Heart left ventricle (tissue), 16 donors: ENCODE data around the gene TRIM40. TPM values are rescaled to one million over a fixed set of nuclear protein-coding genes. Genes with fewer than 3 reads are reported as not detected.

ENCODE experiments used
- ATAC-seq, 4 donors: fragments of 200-7000 bp; cut with Tn5 transposase; one replicate each; pipeline ENCODE4 v1.9.1; 2020 to 2022; ENCODE audit warnings: moderate library complexity in 4 of 4, mild to moderate bottlenecking in 3 of 4, moderate number of reproducible peaks in 1 of 4
- DNase-seq, 5 donors: peaks; one replicate each; pipeline ENCODE4 v3.0.0-alpha.2; 2020
- H3K27ac ChIP-seq, 12 donors: fragments of 200-600 bp; sonication (generic) in 4 of 12; one replicate each; pipeline versions ENCODE4 v1.5.0 to v1.8.0; 2016 to 2022; ENCODE audit warnings: mild to moderate bottlenecking in 2 of 12
- H3K27me3 ChIP-seq, 9 donors: fragments of 200-600 bp; sonication (generic) in 2 of 9; one replicate each; pipeline versions ENCODE4 v1.5.1 to v1.8.0; 2016 to 2022; ENCODE audit warnings: mild to moderate bottlenecking in 3 of 9
- H3K36me3 ChIP-seq, 9 donors: fragments of 200-600 bp; sonication (generic) in 2 of 9; one replicate each; pipeline versions ENCODE4 v1.5.0 to v1.8.0; 2018 to 2022; ENCODE audit warnings: mild to moderate bottlenecking in 2 of 9
- H3K4me1 ChIP-seq, 12 donors: fragments of 200-600 bp; sonication (generic) in 4 of 12; one replicate each; pipeline versions ENCODE4 v1.5.0 to v1.8.0; 2016 to 2022; ENCODE audit warnings: mild to moderate bottlenecking in 3 of 12
- H3K4me3 ChIP-seq, 12 donors: fragments of 200-600 bp; sonication (generic) in 4 of 12; one replicate each; pipeline versions ENCODE4 v1.5.0 to v1.8.0; 2017 to 2022; ENCODE audit warnings: mild to moderate bottlenecking in 9 of 12, moderate library complexity in 4 of 12
- H3K9me3 ChIP-seq, 12 donors: fragments of 200-600 bp; sonication (generic) in 4 of 12; one replicate each; pipeline versions ENCODE4 v1.5.0 to v1.8.0; 2016 to 2022; ENCODE audit warnings: mild to moderate bottlenecking in 1 of 12
- POLR2A ChIP-seq, 2 donors: fragments of 450-650 bp; IDR thresholded peaks; one replicate each; pipeline ENCODE4 v1.6.1; 2017; ENCODE audit warnings: antibody characterized with exemption in 2 of 2, mild to moderate bottlenecking in 2 of 2, moderate library complexity in 2 of 2
- WGBS, 4 donors: extraction: QIAGEN DNeasy Blood & Tissue Kit in 2 of 4; methylation state at CpG; one replicate each; pipeline versions ENCODE4 v1.1.5 to v1.1.7; 2013 to 2018; 5-methylcytosine and 5-hydroxymethylcytosine counted together
- intact Hi-C, 10 donors: fragments of 100-400 bp; cut with DNase I; formaldehyde crosslinking; loops; one replicate each; pipeline versions ENCODE4 v1.11.1 to v1.14.2; 2022
- polyA plus RNA-seq, 2 donors: library from polyadenylated mRNA; stranded (reverse); fragments of 200-250 nt; gene quantifications; one replicate each; pipeline ENCODE4 v1.2.3, GENCODE V29; 2013
- total RNA-seq, 9 donors: library from RNA; depleted of rRNA in 2 of 9; stranded (reverse); fragments of >200 nt in 2 of 9; fragmentation: NEBNext Ultra II Directional in 3 of 9; extraction: Animal tissue kit (Norgen Biotek cat#: 25700) in 3 of 9; gene quantifications; one replicate each; pipeline versions ENCODE4 v1.1.0 to v1.2.4, GENCODE V29; 2016 to 2023
- TF ChIP-seq, protein P1 (sequence below), 12 donors: fragments of 200-600 bp; sonication (generic) in 4 of 12; IDR thresholded peaks; one replicate each; pipeline versions ENCODE4 v1.5.0 to v1.8.0; 2018 to 2022; ENCODE audit warnings: antibody characterized with exemption in 12 of 12, mild to moderate bottlenecking in 5 of 12
- donor health status: ischemic (EF 13 %, LVEDD 7.1; RV severe dilation, severe dysfunction).
- donor health status: healthy with polysubstance abuse.
- donor health status: DM: no; HTN: yes; CAD: no.
- donor health status: DM: no; HTN: no; CAD: no.
- donor health status: ischemic (EF 25% LVEDD 6.9; RV normal size, moderate dysfunction).
- donor health status: ischemic (EF 25% LVEDD 5.7; RV mildly dilated, moderate dysfunction).
- donor health status: healthy.
- donor health status: DM: yes; HTN: yes; CAD: no.
- donor health status: ischemic (EF 35%, LVEDD 5.7; RV mildly dilated, moderate dysfunction).
- donor health status: nonischemic (EF 11% LVEDD 7.7; RV severe dilation, severe dysfunction).
- donor health status: DM: yes; HTN: yes; CAD: no.
- donor health status: PGD.
- donor health status: ischemic (EF 29% LVEDD 5.4; RV normal size, mild dysfunction).
- donor health status: nonischemic (EF 23%, LVEDD 6.1; RV moderate dilation, normal function).

Gene TRIM40
- total and polyA plus RNA-seq, 11 donors, result not detected

DNA sequence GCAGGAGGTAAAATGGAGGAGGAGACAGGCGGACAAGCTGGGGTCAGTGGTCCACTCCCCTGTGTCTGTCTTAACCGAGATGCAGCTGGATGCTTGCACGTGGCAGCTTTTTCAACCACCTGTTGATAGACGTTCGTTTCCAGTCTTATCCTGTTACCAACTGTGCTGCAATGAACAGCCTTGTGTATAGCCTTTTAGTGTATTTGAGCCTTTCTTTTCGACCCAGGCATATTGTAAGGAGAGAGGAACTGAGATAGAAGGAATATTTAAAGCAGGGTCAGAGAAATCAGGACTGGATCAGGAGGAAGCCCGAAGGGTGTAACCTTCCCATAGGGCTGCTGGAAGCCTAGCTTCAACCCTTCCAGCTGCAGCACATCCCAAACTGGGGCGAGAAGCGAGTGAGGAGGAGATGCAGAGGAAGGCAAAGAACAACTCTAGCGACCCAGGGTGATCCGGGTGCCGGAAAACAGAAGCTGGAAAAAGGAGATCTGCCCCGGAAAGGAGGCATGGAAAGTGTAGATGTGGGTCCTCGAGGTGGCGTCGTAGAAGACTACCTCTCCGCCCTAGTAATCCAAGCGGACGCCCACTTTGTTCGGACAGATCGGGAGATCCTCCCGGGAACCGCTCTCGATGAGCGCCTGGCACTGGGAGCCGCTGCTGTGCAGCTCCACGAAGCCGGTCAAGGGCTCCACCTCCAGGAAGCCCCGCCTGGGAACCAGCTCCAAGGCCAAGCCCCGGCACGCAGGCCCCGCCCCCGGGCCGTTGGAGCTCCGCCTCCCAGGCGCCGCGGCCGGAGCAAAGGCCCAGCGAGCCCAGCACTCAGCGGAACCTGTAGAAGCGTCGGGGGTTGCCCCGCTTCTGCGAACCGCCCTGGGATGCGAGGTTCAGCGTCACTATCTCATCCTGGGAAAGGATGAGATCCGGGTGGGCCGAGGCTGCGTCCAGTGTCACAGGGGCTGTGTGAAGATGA is 34.2 kb upstream of the TRIM40 start:
- TF ChIP-seq POLR2A (IDR thresholded peaks at IDR 0.05), result peak in 1 of 2 donors; percentile 68
- TF ChIP-seq, protein P1, sequence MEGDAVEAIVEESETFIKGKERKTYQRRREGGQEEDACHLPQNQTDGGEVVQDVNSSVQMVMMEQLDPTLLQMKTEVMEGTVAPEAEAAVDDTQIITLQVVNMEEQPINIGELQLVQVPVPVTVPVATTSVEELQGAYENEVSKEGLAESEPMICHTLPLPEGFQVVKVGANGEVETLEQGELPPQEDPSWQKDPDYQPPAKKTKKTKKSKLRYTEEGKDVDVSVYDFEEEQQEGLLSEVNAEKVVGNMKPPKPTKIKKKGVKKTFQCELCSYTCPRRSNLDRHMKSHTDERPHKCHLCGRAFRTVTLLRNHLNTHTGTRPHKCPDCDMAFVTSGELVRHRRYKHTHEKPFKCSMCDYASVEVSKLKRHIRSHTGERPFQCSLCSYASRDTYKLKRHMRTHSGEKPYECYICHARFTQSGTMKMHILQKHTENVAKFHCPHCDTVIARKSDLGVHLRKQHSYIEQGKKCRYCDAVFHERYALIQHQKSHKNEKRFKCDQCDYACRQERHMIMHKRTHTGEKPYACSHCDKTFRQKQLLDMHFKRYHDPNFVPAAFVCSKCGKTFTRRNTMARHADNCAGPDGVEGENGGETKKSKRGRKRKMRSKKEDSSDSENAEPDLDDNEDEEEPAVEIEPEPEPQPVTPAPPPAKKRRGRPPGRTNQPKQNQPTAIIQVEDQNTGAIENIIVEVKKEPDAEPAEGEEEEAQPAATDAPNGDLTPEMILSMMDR (IDR thresholded peaks at IDR 0.05), result peak in 4 of 12 donors; percentile 9 to 41 (median 30)
- H3K4me1 ChIP-seq, result peaks cover 0 to 38% (median 28%) of the 10 kb centered on the region in 12 donors
- intact Hi-C loops, result loop anchor here (2.0 to 5.0 kb wide), 8 partner anchors 27 to 71 kb away; partner anchors contain the start of genes PPP1R11 (in 7 of the 10) and POLR1H (in 1 of the 10)
- H3K27me3 ChIP-seq, result peaks cover 0 to 57% (median 35%) of the 10 kb centered on the region in 9 donors
- H3K4me3 ChIP-seq, result peak overlapping the region; percentile 14 to 60 (median 49)
- 2 to 3% (median 3%) methylated on average over 38 to 51 of the region's 51 CpGs for WGBS, 4 donors
- H3K9me3 ChIP-seq, result no peaks in the 10 kb centered on the region
- H3K36me3 ChIP-seq, result no peaks in the 10 kb centered on the region
- DNase-seq (peak; percentile 93 to 96 (median 94)), ATAC-seq (peak; percentile 90 to 96 (median 96))
- H3K27ac ChIP-seq, result peak overlapping the region in 11 of 12 donors; percentile 49 to 81 (median 65)

DNA sequence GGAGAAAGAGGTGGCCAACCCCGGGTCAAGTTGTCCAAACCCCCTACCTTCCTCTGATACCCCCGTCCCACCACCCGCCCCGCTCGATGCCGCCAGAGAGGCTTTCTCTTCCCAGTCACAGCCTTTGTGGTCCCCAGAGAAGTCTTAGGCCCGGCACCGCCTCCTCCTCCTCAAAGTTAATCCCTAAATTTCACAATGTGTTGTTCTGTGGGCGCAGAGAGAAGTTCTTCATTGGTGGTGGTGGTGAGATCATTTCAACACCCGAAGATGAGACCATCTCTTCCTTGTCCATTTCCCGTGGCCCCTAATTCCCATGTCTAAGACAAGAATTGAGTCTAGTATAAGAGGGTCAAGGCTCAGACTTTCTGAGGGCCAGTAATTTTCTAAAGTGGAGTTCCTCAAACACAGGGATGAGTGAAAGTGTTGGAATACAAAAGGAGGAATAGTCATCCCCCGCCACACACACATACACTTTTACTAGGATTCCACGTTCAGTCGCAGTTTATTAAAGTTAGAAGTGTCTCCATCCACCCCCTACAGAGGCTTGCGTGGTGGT is 33.4 kb upstream of the TRIM40 start:
- H3K36me3 ChIP-seq, result no peaks in the 10 kb centered on the region
- H3K9me3 ChIP-seq, result no peaks in the 10 kb centered on the region
- intact Hi-C loops, result loop anchor here (2.0 to 5.0 kb wide), 8 partner anchors 26 to 70 kb away; partner anchors contain the start of genes PPP1R11 (in 6 of the 10) and POLR1H (in 1 of the 10)
- TF ChIP-seq, protein P1 (IDR thresholded peaks at IDR 0.05), result no peak
- peak overlapping the region in 11 of 12 donors; percentile 14 to 60 (median 51) for H3K4me3 ChIP-seq
- H3K27ac ChIP-seq, result peak overlapping the region in 11 of 12 donors; percentile 49 to 81 (median 62)
- peaks cover 0 to 38% (median 28%) of the 10 kb centered on the region in 12 donors for H3K4me1 ChIP-seq
- peaks cover 0 to 49% (median 35%) of the 10 kb centered on the region in 9 donors for H3K27me3 ChIP-seq
- WGBS, 4 donors, result 41 to 52% (median 45%) methylated on average over 15 of the region's 15 CpGs
- ATAC-seq (peak in 3 of 4 donors; percentile 3 to 16 (median 8)), DNase-seq (peak in 2 of 5 donors; percentile 32 to 68)

DNA sequence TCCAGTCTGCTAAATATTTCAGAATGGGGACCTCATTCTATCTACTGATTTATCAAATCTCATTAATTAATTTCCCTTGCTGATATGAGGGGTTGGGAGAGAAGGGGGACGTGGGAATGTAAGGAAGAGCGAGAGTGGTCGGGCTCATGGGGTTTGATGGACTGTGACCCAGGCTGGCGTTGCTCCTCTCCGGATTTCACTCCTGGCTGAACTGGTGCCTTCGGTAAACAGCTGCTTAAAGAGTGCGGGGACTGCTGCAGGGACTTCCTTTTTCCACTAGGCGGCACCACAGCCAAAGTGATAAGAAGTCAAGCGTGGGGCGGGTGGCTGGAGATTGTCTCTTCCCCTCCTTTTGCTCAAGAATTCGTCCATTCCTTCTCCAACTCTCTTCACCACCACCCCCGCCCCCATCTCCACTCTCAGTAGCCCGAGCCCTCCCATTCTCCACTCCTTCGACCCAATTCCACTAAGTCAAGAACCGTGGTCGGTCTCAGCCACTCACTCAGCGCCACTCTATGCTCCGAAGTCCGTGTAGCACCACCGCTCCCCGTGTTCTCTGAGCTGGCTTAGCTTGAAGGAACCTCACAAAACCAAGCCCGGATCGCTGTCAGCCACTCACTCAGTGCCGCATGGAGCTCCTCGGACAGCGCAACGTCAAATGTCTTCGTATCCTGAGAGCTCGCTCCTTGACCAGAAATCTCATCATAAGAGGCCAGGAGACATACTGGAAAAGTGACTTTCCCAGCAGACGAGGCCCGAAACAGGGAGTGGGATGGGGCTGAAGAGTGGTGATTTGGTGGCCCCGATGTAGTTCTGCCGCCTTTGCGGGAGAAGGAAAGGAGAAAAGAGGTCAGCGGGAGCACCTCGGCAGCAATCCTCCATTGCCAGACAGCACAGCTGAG is 32.7 kb upstream of the TRIM40 start:
- TF ChIP-seq POLR2A (IDR thresholded peaks at IDR 0.05), result peak in 1 of 2 donors; percentile 24
- TF ChIP-seq, protein P1 (IDR thresholded peaks at IDR 0.05), result peak; percentile 71 to 94 (median 90)
- DNase-seq (peak; percentile 78 to 86 (median 85)), ATAC-seq (peak; percentile 68 to 81 (median 80))
- Histone ChIP-seq H3K27ac (peak overlapping the region in 11 of 12 donors; percentile 21 to 81 (median 62)), H3K4me1 (peaks cover 0 to 38% (median 28%) of the 10 kb centered on the region in 12 donors), H3K9me3 (no peaks in the 10 kb centered on the region), H3K4me3 (peak overlapping the region in 11 of 12 donors; percentile 21 to 60 (median 46)), H3K36me3 (no peaks in the 10 kb centered on the region), H3K27me3 (peaks cover 0 to 49% (median 29%) of the 10 kb centered on the region in 9 donors)
- WGBS, 4 donors, result 3 to 6% (median 3%) methylated on average over 36 of the region's 36 CpGs
- intact Hi-C loops, result loop anchor here (1.0 to 5.0 kb wide), 9 partner anchors 26 to 70 kb away; partner anchors contain the start of genes PPP1R11 (in 6 of the 10) and POLR1H (in 1 of the 10)
